ENCODE results near the gene PGLYRP3.

The PGLYRP3 gene, protein sequence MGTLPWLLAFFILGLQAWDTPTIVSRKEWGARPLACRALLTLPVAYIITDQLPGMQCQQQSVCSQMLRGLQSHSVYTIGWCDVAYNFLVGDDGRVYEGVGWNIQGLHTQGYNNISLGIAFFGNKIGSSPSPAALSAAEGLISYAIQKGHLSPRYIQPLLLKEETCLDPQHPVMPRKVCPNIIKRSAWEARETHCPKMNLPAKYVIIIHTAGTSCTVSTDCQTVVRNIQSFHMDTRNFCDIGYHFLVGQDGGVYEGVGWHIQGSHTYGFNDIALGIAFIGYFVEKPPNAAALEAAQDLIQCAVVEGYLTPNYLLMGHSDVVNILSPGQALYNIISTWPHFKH

DNA sequence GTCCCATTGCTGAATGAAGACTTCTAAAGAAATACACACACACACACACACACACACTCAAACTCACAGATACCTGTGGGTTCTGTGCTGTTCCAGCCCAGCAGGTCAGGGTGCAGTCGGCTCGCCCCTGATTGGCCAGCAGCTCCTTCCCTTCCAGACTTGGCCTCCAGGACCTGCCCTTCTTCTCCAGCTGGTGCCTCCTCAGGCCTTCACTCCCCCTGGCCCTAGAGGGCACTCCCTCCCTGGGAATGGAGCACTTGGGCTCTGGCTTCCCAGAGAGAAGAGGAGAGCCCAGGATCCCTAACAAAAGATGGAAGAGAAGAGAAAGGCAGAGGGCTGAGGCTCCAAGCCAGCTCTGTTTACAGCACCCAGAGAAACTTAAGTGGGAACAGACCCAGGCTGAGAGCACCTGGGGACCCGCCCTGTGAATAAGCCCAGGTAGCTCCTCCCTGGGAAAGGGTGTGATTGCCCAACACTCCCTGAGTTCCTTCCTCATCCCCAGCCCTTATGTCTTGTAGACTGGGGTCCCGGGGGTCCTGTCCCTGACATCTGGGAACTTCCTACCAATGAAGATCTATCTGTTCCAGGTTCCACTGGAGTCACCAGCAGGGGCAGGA, at the start of gene PGLYRP3:
Gene PGLYRP3, minus strand, starts transcription at position 383 of the 617 bp plus-strand sequence. CDS start 2,287 bp downstream, outside the sequence.
- no peak for DNase-seq

DNA sequence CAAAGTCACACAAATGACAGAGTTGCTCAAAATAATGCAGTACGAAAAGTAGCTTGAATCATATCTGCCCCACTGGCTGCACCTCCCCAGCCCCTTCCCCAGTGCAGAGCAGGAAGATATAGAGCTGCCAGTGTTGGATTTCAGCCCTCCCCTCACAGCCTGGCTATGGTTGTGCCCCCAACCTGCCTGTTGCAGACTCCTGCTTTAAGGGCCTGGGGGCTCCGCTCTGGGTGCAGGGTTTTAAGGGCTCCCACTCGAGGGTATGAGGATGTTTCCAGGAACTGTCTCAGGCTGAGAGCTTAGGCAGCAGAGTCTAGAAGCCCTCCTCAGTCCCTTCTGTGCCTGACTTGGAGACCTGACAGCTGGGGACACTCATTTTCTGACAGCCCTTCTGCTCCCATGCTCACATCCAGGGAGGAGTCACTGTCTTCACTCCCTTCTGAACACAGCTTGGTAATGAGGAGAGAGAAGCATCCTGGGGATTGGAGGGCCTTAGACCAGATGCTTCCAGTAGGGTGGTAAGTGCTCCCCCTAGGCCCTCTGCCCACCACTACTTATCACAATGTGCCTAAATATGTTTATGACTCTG, 49.5 kb upstream of the PGLYRP3 start:
- no peak for DNase-seq

DNA sequence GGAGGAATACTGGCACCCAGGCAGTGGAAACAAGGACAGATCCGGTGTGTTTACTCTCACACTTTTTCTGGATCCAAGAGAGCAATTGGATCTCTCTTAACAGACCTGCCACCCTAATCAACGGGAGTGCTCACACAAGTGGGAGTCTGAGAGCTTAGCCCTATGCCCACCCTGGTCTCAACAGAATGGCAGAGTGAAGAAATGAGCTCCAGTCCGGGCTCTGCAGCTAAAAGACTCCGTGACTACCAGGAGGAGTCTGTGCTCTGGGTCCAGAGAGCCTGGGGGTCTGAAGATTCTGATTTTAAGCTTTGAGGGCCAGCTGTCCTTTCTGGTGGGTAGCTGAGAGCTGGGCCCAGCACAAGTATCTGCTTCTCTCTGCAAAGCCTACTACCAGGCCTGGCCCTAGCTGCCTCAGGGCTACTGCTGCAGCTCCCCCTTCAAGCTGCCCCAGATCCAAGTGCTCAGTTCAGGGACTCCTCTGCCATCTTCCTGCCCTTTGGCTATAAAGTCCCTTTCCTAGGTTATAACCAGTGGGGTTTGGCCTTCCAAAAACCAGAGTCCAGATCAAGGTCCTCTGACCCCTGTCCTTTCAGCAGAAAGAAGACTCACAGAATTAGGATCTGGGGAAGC, 48.8 kb upstream of the PGLYRP3 start:
- DNase-seq, result no peak

DNA sequence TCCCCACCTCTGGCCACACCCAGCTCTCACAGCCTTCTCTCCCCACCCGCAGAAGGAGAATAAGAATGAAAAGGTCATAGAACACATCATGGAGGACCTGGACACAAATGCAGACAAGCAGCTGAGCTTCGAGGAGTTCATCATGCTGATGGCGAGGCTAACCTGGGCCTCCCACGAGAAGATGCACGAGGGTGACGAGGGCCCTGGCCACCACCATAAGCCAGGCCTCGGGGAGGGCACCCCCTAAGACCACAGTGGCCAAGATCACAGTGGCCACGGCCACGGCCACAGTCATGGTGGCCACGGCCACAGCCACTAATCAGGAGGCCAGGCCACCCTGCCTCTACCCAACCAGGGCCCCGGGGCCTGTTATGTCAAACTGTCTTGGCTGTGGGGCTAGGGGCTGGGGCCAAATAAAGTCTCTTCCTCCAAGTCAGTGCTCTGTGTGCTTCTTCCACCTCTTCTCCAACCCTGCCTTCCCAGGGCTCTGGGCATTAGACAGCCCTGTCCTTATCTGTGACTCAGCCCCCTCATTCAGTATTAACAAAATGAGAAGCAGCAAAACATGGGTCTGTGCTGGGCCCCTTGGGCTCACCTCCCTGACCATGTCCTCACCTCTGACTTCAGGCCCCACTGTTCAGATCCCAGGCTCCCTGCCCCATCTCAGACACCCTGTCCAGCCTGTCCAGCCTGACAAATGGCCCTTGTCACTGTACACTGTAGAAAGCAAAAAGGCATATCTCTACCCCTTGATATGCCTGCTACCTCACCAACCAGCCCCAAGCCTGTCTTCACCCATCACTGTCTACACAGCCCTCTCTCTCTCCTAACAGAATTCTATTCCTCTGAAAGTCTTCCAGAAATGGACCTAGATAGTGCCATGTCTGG, 48.1 kb upstream of the PGLYRP3 start:
- DNase-seq, result no peak

DNA sequence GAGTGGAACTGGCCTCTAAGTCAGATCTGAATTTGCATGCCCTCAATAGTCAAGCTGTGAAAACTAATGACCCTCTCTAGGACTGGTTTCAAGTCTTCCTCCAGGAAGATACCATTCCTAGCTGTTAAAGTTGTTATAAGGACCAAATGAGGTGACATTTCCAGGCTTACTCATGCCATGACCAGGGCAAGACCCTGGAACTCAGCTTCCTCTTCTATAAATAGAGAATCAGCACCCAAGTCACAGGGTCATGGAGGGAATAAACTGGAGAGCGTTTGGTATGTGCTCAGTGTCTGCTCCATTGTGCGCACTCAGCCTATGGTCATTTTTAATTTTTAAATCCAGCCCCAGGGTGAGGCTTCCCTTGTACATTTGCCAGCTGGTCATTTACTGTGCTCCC, 47.4 kb upstream of the PGLYRP3 start:
- no peak for DNase-seq

DNA sequence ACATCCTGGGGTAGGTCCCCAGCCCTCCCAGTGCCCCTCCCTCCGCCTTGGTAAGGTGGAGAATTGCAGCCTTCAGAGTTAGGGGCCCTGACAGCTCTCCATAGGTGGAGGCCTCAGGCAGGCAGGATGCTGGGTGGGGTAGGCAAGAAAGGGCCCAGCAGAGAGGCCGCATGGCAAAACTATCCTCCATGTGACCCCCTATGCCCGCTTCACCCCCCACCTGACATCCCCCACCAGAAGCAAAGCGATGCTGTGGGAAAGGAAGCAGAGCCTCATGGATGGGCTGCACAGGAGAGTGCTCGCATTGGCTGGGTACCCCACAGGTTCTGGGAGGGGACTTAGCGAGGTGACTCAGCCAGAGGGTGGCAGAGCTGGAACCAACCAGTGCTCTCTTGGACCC, 46.5 kb upstream of the PGLYRP3 start:
- DNase-seq, result no peak

DNA sequence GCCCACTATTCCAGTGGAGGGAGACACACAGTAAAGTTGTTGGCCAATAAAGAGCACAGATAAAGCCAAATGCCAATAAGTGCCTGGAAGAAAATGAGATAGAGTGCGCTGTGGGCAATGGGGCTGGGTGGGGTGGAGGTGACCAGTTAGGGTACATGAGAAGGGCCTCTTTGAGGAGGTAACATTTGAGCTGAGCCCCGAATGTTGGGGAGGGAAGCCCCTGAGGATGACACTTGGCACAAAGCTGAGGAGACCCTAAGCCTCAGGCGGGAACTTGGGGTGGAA, 45.9 kb upstream of the PGLYRP3 start:
- DNase-seq, result no peak

DNA sequence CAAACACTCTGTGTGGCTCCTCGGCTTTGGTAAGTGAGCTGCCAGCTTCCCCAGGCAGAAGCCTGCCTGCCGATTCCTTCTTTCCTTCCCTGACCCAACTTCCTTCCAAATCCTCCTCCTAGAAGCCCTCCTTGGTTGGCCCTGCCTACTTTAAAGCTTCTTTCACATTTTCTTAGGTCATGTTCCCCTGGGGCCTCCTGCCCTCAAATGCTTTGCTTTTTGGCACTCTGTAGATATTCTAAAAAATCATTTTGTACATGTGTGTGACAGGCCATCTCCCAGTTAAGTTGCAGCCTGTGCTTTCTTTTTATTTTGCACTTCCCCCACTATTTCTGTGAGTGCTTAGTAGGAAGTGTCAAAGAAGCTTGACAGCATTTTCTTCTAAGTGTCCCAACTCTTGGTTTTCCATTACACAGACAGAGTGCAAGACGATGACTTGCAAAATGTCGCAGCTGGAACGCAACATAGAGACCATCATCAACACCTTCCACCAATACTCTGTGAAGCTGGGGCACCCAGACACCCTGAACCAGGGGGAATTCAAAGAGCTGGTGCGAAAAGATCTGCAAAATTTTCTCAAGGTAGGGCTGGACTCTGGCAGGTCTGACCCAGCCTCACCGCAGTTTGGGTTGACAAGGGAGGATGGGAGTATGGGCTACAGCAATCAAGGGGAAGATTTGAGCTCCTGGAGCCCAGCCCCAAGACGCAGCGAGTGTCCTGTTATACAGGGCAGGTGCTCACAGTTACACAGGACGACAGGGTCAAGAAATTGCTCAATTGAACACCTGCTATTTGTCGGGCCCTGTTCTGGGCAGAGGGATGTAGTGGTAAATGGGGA, 45.3 kb upstream of the PGLYRP3 start, which contains the start of gene S100A9:
Gene S100A9, plus strand, starts transcription at position 2 of the 838 bp plus-strand sequence. Its CDS starts 430 bp downstream, at position 432.
- DNase-seq, result no peak

DNA sequence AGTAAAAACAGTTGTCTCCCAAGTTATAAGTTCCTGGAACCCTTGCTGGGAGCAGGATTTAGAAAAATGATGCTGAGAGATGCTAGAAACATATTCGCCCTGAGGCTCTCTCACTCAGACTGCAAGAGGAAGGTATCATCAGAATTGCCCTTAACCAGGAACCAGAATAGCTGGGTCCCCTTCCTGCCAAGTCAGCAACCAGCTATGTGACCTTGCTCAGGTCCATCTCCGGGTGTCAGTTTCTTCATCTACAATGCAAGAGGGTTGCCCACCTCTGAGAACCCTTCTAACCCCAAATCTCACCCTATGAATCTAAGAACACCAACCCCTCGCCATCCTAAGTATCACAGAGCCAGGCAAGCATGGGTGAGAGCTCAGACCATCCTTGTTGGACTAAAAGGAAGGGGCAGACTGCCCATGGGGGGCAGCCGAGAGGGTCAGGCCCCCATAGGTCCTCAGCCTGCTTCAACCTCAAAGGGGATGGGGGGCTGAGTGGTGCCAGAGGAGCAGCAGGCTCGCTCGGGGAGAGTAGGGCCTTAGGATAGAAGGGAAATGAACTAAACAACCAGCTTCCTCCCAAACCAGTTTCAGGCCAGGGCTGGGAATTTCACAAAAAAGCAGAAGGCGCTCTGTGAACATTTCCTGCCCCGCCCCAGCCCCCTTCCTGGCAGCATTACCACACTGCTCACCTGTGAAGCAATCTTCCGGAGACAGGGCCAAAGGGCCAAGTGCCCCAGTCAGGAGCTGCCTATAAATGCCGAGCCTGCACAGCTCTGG, 44.5 kb upstream of the PGLYRP3 start:
- no peak for DNase-seq

DNA sequence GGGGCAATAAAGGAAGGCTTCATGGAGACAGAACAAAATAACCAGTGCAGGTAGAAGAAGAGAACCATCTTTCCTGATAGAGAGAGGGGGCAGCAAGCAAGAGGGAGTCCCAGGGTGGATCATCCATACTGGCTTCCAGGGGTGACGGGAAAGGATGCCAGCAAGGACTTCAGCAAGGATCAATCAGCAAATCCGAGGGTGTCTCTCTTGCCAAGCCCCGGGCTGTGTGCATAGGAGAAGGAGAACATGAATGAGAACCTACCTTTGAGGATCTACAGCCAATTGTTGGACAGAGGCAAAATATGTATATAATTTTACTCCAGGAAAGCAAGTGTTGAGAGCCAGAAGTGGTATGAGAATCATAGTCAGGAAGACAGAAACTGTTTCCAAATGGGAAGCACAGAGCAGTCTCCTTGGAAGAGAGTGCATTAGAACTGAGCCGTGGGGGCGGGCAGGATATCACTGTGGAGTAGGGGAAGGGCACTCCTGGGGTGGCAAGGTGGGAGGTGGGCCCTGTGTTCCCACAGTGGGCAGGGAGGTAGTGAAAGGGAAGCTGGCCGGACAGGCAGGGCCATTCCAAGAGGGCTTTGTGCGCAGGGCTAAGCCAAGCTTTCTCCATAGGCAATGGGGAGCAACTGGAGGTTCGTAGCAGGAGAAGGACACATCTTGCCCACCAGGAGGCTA, 43.8 kb upstream of the PGLYRP3 start:
- no peak for DNase-seq

DNA sequence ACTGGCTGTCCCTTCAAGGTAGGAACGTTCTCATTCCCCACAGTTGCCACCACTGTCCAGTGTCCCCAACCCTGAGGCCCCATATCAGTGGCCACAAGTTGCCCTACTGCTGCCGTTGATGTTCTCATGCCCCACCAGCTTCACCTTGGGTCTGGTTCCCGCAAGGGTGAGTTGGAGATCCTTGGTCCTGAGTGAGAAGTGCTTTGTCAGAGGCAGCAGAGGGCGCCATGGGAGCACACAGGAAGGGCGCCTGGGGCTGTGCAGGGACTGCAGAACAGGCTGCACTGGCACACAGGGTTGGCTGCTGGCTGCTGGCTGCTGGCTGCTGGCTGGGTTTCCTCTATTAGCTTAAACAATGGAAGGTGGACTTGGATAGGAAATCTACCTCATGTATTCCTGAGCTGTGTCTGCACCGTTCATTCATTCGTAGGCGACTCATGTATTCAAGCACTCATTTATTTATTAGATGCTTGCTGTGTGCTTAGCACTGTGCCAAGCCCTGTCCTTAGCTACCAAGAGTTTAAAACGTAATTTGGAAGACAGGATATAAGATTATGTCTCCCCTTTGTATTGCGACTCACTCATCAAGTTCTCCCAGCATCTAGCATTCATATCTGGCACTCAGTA, 42.8 kb upstream of the PGLYRP3 start:
- peak; percentile 35 for DNase-seq

DNA sequence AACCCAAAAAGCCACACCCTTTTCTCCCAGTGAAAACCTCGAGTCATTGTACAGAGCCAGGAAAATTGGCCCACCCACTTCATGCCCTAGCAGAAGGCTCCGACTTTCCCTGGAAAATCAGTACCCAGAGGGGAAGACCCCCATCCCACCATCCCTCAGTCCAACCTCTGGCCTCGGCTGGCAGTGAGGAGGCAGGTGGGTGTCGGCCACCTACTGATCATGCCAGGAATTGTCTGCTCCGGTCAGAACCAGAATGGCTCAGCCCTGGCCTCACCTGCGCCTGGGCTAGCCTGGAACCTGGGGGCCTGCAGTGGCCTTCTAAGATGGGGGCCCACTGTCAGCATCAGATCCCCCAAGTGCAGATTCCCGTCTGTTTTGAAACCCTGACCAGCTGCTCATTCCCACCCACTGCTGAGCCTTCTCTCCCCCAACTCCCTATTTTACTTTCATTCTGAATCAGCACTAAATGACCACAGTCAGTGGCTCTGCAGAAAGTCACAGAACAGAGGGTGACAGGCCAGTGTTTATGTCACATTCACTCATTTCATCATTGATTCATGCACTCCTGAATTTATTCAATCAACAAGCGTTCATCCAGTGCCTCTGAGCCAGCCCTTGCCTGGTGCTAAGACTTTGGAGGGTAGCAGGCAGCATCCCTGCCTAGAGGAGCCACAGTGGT, 41.9 kb upstream of the PGLYRP3 start:
- DNase-seq, result no peak

DNA sequence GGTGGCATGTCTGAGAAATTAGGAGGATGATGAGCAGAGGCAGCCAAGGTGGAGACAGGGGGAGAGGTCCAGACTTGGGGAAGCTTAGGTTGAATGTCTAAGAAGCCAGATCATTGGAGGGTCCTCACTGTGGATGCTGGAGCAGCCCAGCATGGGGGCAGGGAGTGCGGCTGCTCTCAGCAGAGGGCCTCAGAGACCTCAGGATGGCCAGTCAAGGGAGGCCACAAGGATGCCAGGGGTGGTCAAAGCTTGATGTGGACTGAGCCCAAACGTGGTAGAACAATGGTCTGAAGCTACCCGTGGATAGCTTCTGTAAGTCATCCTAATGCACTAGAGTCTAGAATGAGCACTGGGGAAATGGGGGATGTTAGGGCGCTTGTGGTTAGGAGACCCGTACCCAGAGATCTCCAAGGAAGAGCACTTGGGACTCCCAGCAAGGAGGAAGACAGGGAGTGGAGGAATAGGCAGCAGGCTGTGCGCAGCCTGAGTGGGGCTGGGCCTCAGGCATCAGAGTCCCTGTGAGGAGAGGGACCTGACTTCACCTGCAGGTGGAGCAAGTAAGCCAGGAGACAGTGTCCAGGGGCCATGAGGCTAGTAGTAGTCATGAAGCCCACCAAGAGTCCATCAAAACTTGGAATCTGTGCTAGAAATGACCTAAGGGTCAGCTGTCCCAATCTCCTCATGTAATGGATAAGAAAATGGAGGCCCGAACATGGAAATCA, 40.6 kb upstream of the PGLYRP3 start:
- no peak for DNase-seq

DNA sequence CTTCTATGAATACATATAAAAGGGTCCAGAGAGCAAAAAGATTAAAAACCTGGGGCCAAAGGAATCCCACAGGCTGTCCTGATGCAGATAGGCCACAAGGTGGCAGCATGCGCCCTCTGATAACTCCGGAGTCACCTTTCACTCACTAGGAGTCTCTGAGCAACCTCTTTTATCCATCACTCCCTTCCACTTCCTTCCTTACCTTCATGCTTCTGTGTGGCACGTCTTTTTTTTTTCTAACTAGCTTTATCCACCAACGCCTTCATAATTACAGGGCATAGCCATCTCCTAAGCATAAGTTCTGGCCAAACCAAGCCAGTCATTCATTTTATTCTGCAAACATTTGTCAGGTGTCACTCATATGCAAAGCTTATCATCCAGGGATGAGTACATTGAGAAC, 39.8 kb upstream of the PGLYRP3 start:
- DNase-seq, result peak; percentile 49

DNA sequence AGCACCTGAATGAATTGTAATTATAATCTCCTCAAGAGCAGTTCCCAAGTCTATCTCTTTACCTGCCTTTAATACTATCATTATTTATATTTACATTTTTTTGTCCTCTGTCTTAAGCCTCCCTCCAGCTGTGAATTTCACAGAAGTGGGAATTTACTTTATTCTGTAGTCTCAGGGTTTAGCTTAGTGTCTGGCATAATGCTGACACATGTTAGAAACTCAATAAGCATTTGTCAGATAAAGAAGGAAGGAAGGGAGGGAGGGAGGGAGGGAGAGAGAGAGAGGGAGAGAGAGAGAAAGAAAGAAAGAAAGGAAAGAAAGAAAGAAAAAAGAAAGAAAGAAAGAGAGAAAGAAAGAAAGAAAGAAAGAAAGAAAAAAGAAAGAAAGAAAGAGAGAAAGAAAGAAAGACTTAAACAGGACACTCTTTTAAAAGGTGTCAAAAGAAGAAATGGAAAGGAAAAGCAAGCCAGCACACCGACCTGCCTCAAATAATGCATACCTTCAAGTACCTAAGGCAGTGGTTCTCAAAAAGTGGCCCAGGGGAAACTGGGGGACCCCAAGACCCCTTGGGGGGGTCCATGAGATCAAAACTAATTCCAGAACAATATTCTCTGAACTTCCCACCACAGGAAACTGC, 37.7 kb upstream of the PGLYRP3 start:
- no peak for DNase-seq

DNA sequence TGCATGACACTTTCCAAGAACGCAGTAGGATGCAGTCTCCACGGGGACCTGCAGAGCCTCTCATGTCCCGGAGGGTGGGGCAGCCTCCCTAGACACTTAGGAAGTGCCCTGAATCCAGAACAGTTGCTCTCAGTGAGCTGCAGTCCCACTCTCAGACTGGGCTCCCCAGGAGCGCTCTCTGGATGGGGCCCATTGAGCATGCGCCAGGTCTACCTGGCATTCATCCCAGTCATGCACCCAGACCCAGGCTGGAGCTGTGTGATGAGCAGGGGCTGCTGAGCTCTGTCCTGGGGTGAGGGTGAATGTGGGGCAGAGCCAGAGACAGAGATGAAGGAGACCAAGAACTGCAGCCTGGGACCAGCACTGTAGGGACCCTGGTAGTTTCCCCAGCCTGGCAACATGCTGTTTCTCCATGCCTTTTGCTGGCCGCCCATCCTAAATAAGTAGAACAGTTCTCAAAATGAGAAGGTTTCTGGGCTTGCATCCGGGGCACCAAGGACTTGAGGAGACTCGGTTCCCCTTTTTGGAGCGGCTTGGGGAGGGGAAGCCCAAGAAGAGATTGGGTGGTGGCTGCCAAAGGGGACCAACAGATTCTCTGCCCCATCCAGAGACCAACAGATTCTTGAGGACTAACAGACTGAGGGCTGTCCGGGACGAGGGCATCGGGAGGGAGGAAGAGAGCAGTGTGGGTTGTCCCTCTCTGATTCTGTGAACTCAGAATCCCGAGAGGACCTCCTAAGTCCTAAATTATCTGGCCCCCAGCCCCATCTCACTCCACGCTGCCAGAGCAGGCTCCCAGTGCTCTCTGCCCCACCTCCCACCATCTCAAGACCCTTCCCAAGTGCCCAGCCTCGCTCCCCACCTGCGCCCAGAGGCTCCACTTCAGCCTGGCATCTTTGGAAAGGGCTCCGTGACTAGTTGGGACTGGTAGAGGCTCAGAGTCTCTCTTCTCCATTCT, 36.9 kb upstream of the PGLYRP3 start:
- no peak for DNase-seq

Data from NCI-H774 (cell line).